SHP77 (cell line): ENCODE measurements around the gene PCDH9.

Experiments
- DNase-seq, 2 experiments: peaks; one replicate each; lab custom pipeline; 2025; lab: John Stamatoyannopoulos, UW

PCDH9 gene

DNA sequence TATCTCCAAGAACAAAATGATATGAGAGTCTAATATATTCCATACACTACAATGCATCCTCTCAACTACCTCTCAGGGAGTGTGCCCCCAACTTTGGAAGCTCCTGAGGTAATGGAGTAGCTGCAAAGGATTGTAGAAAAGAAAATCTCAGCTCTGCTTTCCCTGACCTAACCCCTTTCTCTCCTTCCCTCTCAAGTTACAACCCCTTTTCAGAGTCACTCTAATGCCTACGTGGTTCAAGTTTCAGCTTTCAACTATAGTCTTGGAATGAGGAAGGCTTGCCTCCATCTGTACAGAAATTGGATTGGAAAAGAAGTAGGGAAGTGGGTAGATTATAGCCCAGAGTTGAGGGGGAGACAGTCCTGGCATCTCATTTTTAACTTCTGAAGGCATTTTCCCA is 256.0 kb downstream of the PCDH9 start:
- DNase-seq, result no peak

DNA sequence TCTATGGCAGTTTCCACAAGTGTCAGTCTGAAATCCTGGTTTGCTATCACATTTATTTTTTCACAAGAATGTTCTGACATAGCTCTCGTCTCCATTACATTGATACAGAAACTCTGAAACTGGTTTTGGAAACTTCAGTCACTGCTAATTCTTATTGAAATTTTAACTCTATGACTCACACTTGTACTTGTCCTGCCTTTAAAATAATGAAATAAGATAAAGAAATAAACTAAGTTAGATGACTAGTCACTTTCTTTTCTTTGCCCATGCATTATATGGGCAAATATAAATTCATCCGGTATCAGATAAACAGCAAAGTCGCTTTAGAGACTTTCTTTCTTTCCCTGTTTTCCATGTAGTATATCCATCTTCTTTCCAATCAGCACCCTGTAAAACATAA is 257.5 kb downstream of the PCDH9 start:
- no peak for DNase-seq

GRCh38 chr13:66971004-66971403 is 259.1 kb downstream of the PCDH9 start:
- no peak for DNase-seq

GRCh38 chr13:66969291-66969690 is 260.8 kb downstream of the PCDH9 start:
- DNase-seq, result no peak

- no peak for DNase-seq
Observed at GRCh38 chr13:66967811-66968597, 262.1 kb downstream of the PCDH9 start.

DNA sequence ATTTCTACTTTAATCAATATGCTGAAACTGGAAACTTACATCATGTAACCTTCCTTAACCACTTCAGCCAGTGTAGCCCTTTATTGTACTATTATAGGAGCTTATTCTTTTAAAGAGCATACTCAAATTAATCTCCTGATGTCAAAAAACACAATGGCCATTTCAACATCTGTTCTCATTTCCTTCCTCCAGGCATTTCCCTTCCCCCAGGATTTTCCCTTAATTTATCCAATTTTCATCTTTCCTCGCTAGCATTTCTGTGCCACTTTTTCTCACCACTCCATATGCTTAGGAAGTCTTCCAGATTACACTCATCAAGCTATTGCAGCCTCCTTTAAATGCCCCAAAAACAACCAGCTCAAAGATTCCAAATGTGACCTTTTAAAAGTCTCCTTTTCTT is 265.0 kb downstream of the PCDH9 start:
- DNase-seq, result no peak

DNA sequence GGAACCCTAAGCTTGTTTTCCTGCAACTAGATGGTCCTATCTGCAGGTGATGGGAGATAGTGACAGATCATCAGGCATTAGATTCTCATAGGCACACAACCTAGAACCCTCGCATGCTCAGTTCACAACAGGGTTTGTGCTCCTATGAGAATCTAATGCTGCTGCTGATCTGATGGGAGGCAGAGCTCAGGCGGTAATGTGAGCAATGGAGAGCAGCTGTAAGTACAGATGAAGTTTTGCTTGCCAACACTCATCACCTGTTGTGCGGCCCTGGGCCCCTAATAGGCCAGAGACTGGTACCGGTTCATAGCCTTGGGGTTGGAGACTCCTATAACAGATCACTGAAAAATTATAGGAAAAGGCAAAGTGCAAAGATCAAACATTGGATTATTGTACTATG is 267.2 kb downstream of the PCDH9 start:
- DNase-seq, result no peak

DNA sequence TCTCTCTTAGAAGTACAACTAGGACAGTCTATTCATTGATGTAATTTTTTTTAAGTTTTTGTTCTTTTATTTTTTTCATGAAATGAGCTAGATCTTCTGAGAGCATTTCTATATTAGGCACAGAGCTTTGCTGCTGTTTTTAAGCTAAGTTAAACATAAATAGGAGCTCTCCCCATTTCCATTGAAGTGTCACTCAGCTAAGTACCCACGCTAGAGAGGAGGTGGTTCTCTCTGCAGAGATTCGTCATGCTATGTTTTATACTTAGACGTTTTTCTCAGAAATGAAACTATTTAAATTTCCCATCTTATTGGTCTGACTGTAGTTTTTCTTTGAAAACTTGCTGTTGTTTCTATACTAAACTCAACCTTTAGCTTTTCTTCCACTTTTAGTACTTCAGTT is 271.5 kb downstream of the PCDH9 start:
- DNase-seq, result no peak

GRCh38 chr13:66952507-66952906 is 277.6 kb downstream of the PCDH9 start:
- no peak for DNase-seq

GRCh38 chr13:66951426-66951825 is 278.7 kb downstream of the PCDH9 start:
- DNase-seq, result no peak

DNA sequence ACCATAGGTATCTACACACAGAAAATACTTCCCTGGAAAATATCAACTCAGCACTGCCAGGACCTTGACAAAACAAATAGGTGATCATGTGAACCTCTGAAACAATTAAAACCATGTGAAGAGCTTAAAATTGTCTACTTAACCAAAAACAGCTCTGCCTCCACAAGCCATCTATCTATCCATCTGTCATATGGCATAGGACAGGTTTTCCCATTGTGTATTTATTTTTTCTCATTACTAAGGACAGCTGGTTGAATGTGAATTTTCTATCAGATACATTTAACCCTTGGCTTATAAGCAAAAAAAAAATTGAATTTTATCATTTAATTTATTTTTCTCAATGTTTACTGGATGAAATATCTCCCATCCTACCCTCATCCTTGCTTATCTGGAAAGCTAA is 279.5 kb downstream of the PCDH9 start:
- no peak for DNase-seq

DNA sequence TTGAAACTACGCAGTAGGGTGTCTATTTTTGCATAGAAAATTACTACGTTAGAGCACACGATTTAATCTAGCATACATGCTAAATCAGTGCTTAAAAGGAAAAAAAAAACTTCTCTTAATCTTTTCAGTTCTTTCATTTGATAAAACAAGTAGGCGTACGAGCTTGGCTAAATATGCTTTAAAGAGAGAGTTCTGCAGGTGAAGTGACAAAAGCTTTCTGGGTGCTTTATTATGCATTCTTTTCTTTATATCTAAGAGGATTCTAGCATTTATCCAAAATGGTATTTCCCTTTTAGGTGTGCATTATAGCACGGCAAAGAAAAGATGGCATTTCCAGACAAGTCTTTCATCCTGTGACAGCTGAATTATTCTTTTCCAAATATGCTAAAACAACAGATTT is 281.2 kb downstream of the PCDH9 start:
- no peak for DNase-seq

GRCh38 chr13:66943530-66943929 is 286.6 kb downstream of the PCDH9 start:
- DNase-seq, result no peak

DNA sequence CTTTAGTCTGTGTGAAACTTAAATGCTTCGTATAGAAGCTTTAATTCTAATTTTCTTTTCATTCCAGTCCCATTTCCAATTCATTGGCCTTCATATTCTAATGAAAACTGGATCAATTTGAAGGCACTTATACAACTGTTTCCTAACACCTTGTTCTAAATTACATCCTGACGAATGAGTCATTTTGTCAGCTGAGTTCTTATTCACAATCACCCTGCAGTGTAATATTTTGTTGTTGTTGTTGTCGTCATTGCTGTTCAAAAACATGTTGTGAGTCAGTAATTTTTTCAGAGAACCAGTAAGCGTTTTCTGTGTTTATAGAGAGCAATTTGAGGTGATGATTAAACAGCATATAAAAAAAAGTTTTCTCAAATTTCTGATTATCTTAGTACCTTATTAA is 290.0 kb downstream of the PCDH9 start:
- no peak for DNase-seq

DNA sequence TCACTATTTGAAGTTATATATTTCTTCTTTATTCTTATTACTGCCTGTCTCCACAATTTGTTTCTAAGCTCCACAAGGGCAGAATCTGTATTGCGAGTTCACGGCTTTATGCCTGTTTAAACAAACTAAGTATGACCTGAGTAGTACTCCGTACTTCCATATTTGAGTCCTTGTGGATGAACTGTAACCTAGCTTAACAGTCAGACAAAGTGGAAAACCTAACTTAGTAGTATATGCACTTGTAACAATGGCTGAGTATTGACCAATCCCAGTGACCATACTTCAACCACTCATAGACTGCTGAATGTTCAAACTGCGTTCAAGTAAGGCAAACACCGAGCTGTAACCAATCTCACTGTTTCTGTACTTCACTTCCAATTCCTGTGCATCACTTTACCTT is 292.7 kb downstream of the PCDH9 start:
- DNase-seq, result no peak

GRCh38 chr13:66933994-66934393 is 296.1 kb downstream of the PCDH9 start:
- no peak for DNase-seq

GRCh38 chr13:66933527-66933926 is 296.6 kb downstream of the PCDH9 start:
- DNase-seq, result no peak

GRCh38 chr13:66927562-66927961 is 302.6 kb downstream of the PCDH9 start:
- no peak for DNase-seq

GRCh38 chr13:66926851-66927524 is 303.1 kb downstream of the PCDH9 start:
- DNase-seq, result peak in 1 of 2 experiments; percentile 28

DNA sequence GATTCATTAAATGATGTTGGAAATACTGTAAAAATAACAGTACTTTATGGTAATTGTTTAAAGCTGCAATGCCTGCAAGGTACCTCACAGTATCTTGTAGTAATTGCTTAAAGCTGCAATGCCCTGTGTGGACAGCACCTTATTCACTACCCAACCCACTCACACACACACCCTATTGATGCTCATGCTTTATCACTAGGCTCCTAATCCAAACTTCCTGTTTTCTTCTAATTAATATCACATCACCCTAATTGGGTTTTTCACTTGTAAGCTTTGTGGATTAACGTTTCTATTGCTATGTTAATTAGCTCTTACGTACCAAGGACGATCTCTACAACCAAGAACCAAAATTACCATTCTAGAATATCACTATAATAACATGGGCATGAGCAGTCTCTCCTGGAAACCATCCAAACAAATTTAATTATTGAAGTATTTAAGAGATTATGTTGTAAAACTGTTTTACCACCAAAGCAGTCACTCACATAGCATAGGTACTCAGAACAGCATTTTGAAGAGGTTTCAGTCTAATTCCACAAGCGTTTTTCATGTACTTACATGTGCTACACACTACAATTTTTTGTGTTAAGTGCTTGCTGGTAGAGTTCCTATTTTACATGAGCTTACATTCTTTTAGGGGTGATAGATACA is 303.8 kb downstream of the PCDH9 start:
- peak; percentile 13 to 22 for DNase-seq

DNA sequence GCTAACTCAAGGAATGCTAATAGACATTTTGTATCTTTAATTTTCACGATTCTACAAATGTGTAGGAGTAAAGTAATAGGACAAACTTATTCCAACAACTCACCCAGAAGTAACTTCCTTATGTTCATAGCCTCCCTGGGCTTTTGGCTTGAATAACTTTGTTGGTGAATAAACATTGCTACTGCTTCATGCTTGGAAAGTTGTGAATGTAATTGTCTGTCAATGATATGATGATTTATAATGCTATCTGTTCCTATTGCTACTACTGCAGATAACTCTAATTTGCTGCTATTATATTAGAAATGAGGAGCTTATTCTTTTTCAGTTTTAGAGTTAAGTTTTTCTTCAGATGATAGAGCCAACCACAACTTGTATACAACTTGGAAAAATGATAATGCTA is 307.7 kb downstream of the PCDH9 start:
- DNase-seq, result no peak

GRCh38 chr13:66921437-66921836 is 308.7 kb downstream of the PCDH9 start:
- DNase-seq, result no peak

DNA sequence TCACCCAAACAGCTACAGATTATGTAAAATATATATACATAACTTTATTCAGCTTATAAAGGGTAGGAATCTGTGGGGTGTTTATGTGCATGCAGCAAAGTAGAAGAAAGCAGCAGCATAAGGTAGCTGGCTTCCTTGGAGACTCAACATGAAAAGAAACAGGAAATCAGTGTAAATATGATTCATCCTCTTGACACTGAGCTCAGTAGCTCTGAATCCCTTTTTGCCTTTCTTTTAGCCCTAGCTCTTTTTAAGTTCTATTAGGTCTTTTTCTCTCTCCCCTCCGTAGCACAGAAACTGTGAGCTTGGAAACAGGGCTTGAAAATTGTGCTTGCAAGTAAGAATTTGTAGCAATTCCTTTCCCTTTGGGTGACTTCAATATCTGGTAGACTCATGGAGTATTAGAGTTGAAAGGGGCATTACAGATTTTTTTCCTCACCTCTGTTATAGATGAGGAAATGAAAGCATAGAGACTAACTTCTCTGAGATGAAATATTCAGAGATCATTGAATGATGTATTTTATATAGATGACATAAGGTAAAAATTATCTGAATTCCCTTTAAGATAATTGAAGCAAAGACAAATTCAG is 314.4 kb downstream of the PCDH9 start:
- no peak for DNase-seq
